DOHH2 (cell line): ENCODE measurements around the gene CBFA2T3.

Experiments
- H3F3A ChIP-seq: fragments of 200-600 bp; sonication (generic), shearing (Covaris generic); 2 replicates; pipeline ENCODE4 v1.6.0; 2016; ENCODE audit warnings: antibody characterized with exemption, mild to moderate bottlenecking; ENCODE audit not compliant: control insufficient read depth, insufficient read depth
- H3K27ac ChIP-seq: fragments of 200-600 bp; sonication (generic); 2 replicates; pipeline ENCODE4 v1.5.1; 2014; ENCODE audit warnings: low read depth, mild to moderate bottlenecking, low read length, moderate library complexity
- H3K27me3 ChIP-seq: fragments of 200-600 bp; sonication (generic); 2 replicates; pipeline ENCODE4 v1.6.1; 2014; ENCODE audit warnings: mild to moderate bottlenecking, low read length, mixed read lengths; ENCODE audit not compliant: control insufficient read depth
- H3K36me3 ChIP-seq: fragments of 200-600 bp; sonication (generic); 2 replicates; pipeline ENCODE4 v1.6.1; 2014; ENCODE audit warnings: mild to moderate bottlenecking, low read length, moderate library complexity, mixed read lengths; ENCODE audit not compliant: control insufficient read depth
- H3K4me1 ChIP-seq: fragments of 200-600 bp; sonication (generic); 2 replicates; pipeline ENCODE4 v1.6.1; 2014; ENCODE audit warnings: mild to moderate bottlenecking, low read length, mixed read lengths; ENCODE audit not compliant: control insufficient read depth
- H3K4me2 ChIP-seq: fragments of 200-600 bp; sonication (generic); 2 replicates; pipeline ENCODE4 v1.6.0; 2014; ENCODE audit warnings: mild to moderate bottlenecking, low read length, moderate library complexity
- H3K4me3 ChIP-seq: fragments of 200-600 bp; sonication (generic); 2 replicates; pipeline ENCODE4 v1.5.1; 2014; ENCODE audit warnings: mild to moderate bottlenecking, low read length, mixed read lengths
- H3K79me2 ChIP-seq: fragments of 200-600 bp; sonication (generic); 2 replicates; pipeline ENCODE4 v1.6.1; 2014; ENCODE audit warnings: mild to moderate bottlenecking, low read length, mixed read lengths; ENCODE audit not compliant: control insufficient read depth
- H3K9me2 ChIP-seq: fragments of 200-600 bp; sonication (generic); replicated peaks from 2 replicates; pipeline ENCODE4 v1.6.1; 2014; ENCODE audit warnings: mild to moderate bottlenecking, low read length, mixed read lengths; ENCODE audit not compliant: control insufficient read depth
- H3K9me3 ChIP-seq: fragments of 200-600 bp; sonication (generic); 2 replicates; pipeline ENCODE4 v1.6.1; 2014; ENCODE audit warnings: antibody characterized with exemption, low read length, mixed read lengths; ENCODE audit not compliant: control insufficient read depth, insufficient read depth
- H4K20me1 ChIP-seq: fragments of 200-600 bp; sonication (generic); 2 replicates; pipeline ENCODE4 v1.6.0; 2014; ENCODE audit warnings: low read depth, mild to moderate bottlenecking, antibody characterized with exemption, low read length, moderate library complexity; ENCODE audit not compliant: control insufficient read depth, insufficient read depth
- CTCF ChIP-seq: fragments of 200-600 bp; sonication (generic); IDR thresholded peaks from one replicate; pipeline ENCODE4 v1.5.1; 2014; ENCODE audit warnings: antibody characterized with exemption, mild to moderate bottlenecking, low read depth, low read length; ENCODE audit not compliant: poor library complexity, severe bottlenecking
- EZH2phosphoT487 ChIP-seq: fragments of 200-600 bp; sonication (generic); IDR thresholded peaks from 2 replicates; pipeline ENCODE4 v1.6.1; 2017; ENCODE audit warnings: borderline replicate concordance, mild to moderate bottlenecking, antibody characterized with exemption, low read length, moderate library complexity, mixed read lengths

Gene CBFA2T3

GRCh38 chr16:88941913-88942909 lies 34.8 kb downstream of the CBFA2T3 start:
- H4K20me1 ChIP-seq, result peaks cover 10% of the 10 kb centered on the region
- H3K36me3 ChIP-seq, result peaks cover 33% of the 10 kb centered on the region
- peaks cover 38% of the 10 kb centered on the region for H3K79me2 ChIP-seq
- peak overlapping the region; percentile 85 for H3K4me2 ChIP-seq
- TF ChIP-seq CTCF, result peak; percentile 37
- no peak for TF ChIP-seq EZH2phosphoT487
- H3F3A ChIP-seq, result peaks cover 10% of the 10 kb centered on the region
- H3K27ac ChIP-seq, result peak overlapping the region; percentile 49
- H3K9me3 ChIP-seq, result no peaks in the 10 kb centered on the region
- peaks cover 53% of the 10 kb centered on the region for H3K4me1 ChIP-seq
- H3K27me3 ChIP-seq, result no peaks in the 10 kb centered on the region
- peak overlapping the region; percentile 58 for H3K4me3 ChIP-seq
- no peaks in the 10 kb centered on the region for H3K9me2 ChIP-seq

GRCh38 chr16:88940862-88941817 lies 35.9 kb downstream of the CBFA2T3 start:
- H3K27ac ChIP-seq, result peak overlapping the region; percentile 48

More at GRCh38 chr16:88940862-88941817, 35.9 kb downstream of the CBFA2T3 start:
- H3F3A ChIP-seq, result peaks cover 7% of the 10 kb centered on the region
- peak overlapping the region; percentile 78 for H3K4me3 ChIP-seq
- TF ChIP-seq CTCF, result no peak
- TF ChIP-seq EZH2phosphoT487, result no peak
- peaks cover 54% of the 10 kb centered on the region for H3K4me1 ChIP-seq
- H3K9me3 ChIP-seq, result no peaks in the 10 kb centered on the region
- peaks cover 41% of the 10 kb centered on the region for H3K36me3 ChIP-seq
- peaks cover 48% of the 10 kb centered on the region for H3K79me2 ChIP-seq
- H3K27me3 ChIP-seq, result no peaks in the 10 kb centered on the region
- peak overlapping the region; percentile 74 for H3K4me2 ChIP-seq
- no peaks in the 10 kb centered on the region for H3K9me2 ChIP-seq
- H4K20me1 ChIP-seq, result peaks cover 17% of the 10 kb centered on the region
